ELF-1 (cell line): Measurements from ENCODE around the gene GRIN1.
"Not testable (repeated sequence)": the region's sequence is repeated elsewhere in the genome, so short reads cannot be mapped to it uniquely, and the experiment has no call there.

Experiments
- DNase-seq: peaks from one replicate; pipeline ENCODE4 v3.0.0-alpha.2; 2016; ENCODE audit warnings: low read depth, low spot score

The GRIN1 gene

GRCh38 chr9:137128862-137129455, 10.0 kb upstream of the GRIN1 start:
- no peak for DNase-seq

- DNase-seq: peak; percentile 88
Measured at GRCh38 chr9:137129456-137130175, 9.3 kb upstream of the GRIN1 start.

- DNase-seq: no peak
Measured at GRCh38 chr9:137130176-137130755, 8.7 kb upstream of the GRIN1 start.

- DNase-seq: no peak
Measured at GRCh38 chr9:137134191-137134590, 4.8 kb upstream of the GRIN1 start.

- DNase-seq: not testable (repeated sequence)
Measured at GRCh38 chr9:137135154-137135553, 3.8 kb upstream of the GRIN1 start.

GRCh38 chr9:137136261-137136880, 2.6 kb upstream of the GRIN1 start:
- DNase-seq: no peak

GRCh38 chr9:137136881-137137607, 1.9 kb upstream of the GRIN1 start:
- DNase-seq: no peak

- peak; percentile 43 for DNase-seq
Measured at GRCh38 chr9:137138058-137138721, 764 bp upstream of the GRIN1 start.

- DNase-seq: no peak
Measured at GRCh38 chr9:137139468-137140150, 655 bp downstream of the GRIN1 start.

- no peak for DNase-seq
Measured at GRCh38 chr9:137140151-137141012, 1.4 kb downstream of the GRIN1 start.

- no peak for DNase-seq
Measured at GRCh38 chr9:137141050-137141810, 2.3 kb downstream of the GRIN1 start.

- DNase-seq: no peak
Measured at GRCh38 chr9:137141976-137142936, 3.3 kb downstream of the GRIN1 start.

GRCh38 chr9:137143459-137143858, 4.5 kb downstream of the GRIN1 start:
- no peak for DNase-seq

- DNase-seq: no peak
Measured at GRCh38 chr9:137145731-137146526, 7.0 kb downstream of the GRIN1 start.

- no peak for DNase-seq
Measured at GRCh38 chr9:137146527-137146918, 7.6 kb downstream of the GRIN1 start.

GRCh38 chr9:137147091-137147792, 8.3 kb downstream of the GRIN1 start:
- DNase-seq: no peak

GRCh38 chr9:137147793-137148160, 8.8 kb downstream of the GRIN1 start:
- no peak for DNase-seq
